ENCODE results near the gene CWC27.

CWC27 gene

GRCh38 chr5:64947031-64947430 is 178.3 kb downstream of the CWC27 start (continued):
- TF ChIP-seq ZNF610 (tag by site-specific recombination; IDR thresholded peaks at IDR 0.05; ENCODE audit: borderline replicate concordance), result peak; percentile 57; the same call in 1 of the 2 replicates
- TF ChIP-seq ZNF585B (tag by site-specific recombination; IDR thresholded peaks at IDR 0.05), result no peak
- TF ChIP-seq ZNF2 (tag by site-specific recombination; IDR thresholded peaks at IDR 0.05), result 0 out of 2 replicates have a peak, but pooled peaks have one; percentile 55
- TF ChIP-seq ZNF580 (tag by site-specific recombination; IDR thresholded peaks at IDR 0.05), result peak; percentile 69; the same call in 1 of the 2 replicates

GRCh38 chr5:64947801-64948200 is 179.1 kb downstream of the CWC27 start:
- H3K9me3 ChIP-seq (ENCODE audit: control insufficient read depth, insufficient read depth, low read depth, low read length), result no peaks in the 10 kb centered on the region
- no peak overlapping the region for H3K4me3 ChIP-seq (ENCODE audit: low read depth, low read length)
- POLR2A ChIA-PET, result no interaction called here
- H3K36me3 ChIP-seq (ENCODE audit: control insufficient read depth in 2 of 2, insufficient read depth in 1 of 2, low read length in 2 of 2), result no peaks in the 10 kb centered on the region
- no peak for TF ChIP-seq ZNF629 (tag by site-specific recombination; IDR thresholded peaks at IDR 0.05)
- TF ChIP-seq ZNF433 (tag by site-specific recombination; IDR thresholded peaks at IDR 0.05; ENCODE audit: low read depth), result no peak
- no peak for TF ChIP-seq ZNF544 (tag by site-specific recombination; IDR thresholded peaks at IDR 0.05)
- no peak for TF ChIP-seq ZSCAN5A (tag by site-specific recombination; IDR thresholded peaks at IDR 0.05)
- TF ChIP-seq ZBTB21 (tag by site-specific recombination; IDR thresholded peaks at IDR 0.05), result no peak
- H3K27ac ChIP-seq (ENCODE audit: extremely low read depth, low read depth, low read length), result no peak overlapping the region
- H3K4me1 ChIP-seq (ENCODE audit: control insufficient read depth, insufficient read depth, low read length), result peaks cover 19% of the 10 kb centered on the region
- CTCF ChIA-PET, result interaction anchor here (1.3 to 1.6 kb wide), 2 partner anchors 136 to 535 kb away, joined by 3 to 6 read pairs; no protein-coding TSS in a partner anchor

- no peak overlapping the region for H3K4me3 ChIP-seq (ENCODE audit: low read depth, low read length)
- H3K27ac ChIP-seq (ENCODE audit: extremely low read depth, low read depth, low read length), result no peak overlapping the region
- POLR2A ChIA-PET, result no interaction called here
- H3K9me3 ChIP-seq (ENCODE audit: control insufficient read depth, insufficient read depth, low read depth, low read length), result no peaks in the 10 kb centered on the region
- H3K36me3 ChIP-seq (ENCODE audit: control insufficient read depth in 2 of 2, insufficient read depth in 1 of 2, low read length in 2 of 2), result no peaks in the 10 kb centered on the region
- peaks cover 19% of the 10 kb centered on the region for H3K4me1 ChIP-seq (ENCODE audit: control insufficient read depth, insufficient read depth, low read length)
- CTCF ChIA-PET, result interaction anchor here (0.8 to 1.2 kb wide), 5 partner anchors 8 to 139 kb away, joined by 3 to 4 read pairs (median 3); no protein-coding TSS in a partner anchor
- TF ChIP-seq KLF8 (tag by site-specific recombination; IDR thresholded peaks at IDR 0.05), result no peak
- TF ChIP-seq ZNF530 (tag by site-specific recombination; IDR thresholded peaks at IDR 0.05; ENCODE audit: low read depth), result no peak
- TF ChIP-seq ZBTB48 (tag by site-specific recombination; IDR thresholded peaks at IDR 0.05), result no peak
- TF ChIP-seq ZNF239 (tag by site-specific recombination; IDR thresholded peaks at IDR 0.05), result no peak
- TF ChIP-seq SP2 (tag by site-specific recombination; IDR thresholded peaks at IDR 0.05), result no peak
- no peak for TF ChIP-seq ZNF391 (tag by site-specific recombination; IDR thresholded peaks at IDR 0.05; ENCODE audit: borderline replicate concordance, low read depth)
- no peak for TF ChIP-seq ZNF76 (tag by site-specific recombination; IDR thresholded peaks at IDR 0.05; ENCODE audit: borderline replicate concordance, low read depth)
- TF ChIP-seq ZNF623 (tag by site-specific recombination; IDR thresholded peaks at IDR 0.05), result no peak
- TF ChIP-seq BCL11B (tag by site-specific recombination; IDR thresholded peaks at IDR 0.05; ENCODE audit: low read depth), result no peak
- no peak for TF ChIP-seq ZNF549 (tag by site-specific recombination; IDR thresholded peaks at IDR 0.05)
- TF ChIP-seq ZBTB17 (tag by site-specific recombination; IDR thresholded peaks at IDR 0.05), result no peak
- TF ChIP-seq ZNF776 (tag by site-specific recombination; IDR thresholded peaks at IDR 0.05; ENCODE audit: borderline replicate concordance), result no peak
- no peak for TF ChIP-seq YY1 (tag by site-specific recombination; IDR thresholded peaks at IDR 0.05)
- no peak for TF ChIP-seq KLF10 (tag by site-specific recombination; IDR thresholded peaks at IDR 0.05)
- no peak for TF ChIP-seq ZNF555 (tag by site-specific recombination; conservative IDR thresholded peaks at IDR 0.05)
- TF ChIP-seq ZNF10 (tag by site-specific recombination; IDR thresholded peaks at IDR 0.05), result no peak
- TF ChIP-seq ZBTB8A (tag by site-specific recombination; IDR thresholded peaks at IDR 0.05), result no peak
- TF ChIP-seq ZNF571 (tag by site-specific recombination; IDR thresholded peaks at IDR 0.05), result no peak
- peak; percentile 65 for TF ChIP-seq OSR2 (tag by site-specific recombination; IDR thresholded peaks at IDR 0.05)
- no peak for TF ChIP-seq ZNF639 (tag by site-specific recombination; IDR thresholded peaks at IDR 0.05)
- no peak for TF ChIP-seq ZNF558 (tag by site-specific recombination; IDR thresholded peaks at IDR 0.05)
- no peak for TF ChIP-seq ZNF404 (tag by site-specific recombination; IDR thresholded peaks at IDR 0.05)
- no peak for TF ChIP-seq ZNF792 (tag by site-specific recombination; IDR thresholded peaks at IDR 0.05)
- TF ChIP-seq PRDM6 (tag by site-specific recombination; IDR thresholded peaks at IDR 0.05), result peak; percentile 82
Observed at GRCh38 chr5:64949331-64949730, 180.6 kb downstream of the CWC27 start.
